CD4-positive, CD25-positive, alpha-beta regulatory T cell (primary cell): ENCODE measurements around the gene MRPL41. TPM values are rescaled to one million over a fixed set of nuclear protein-coding genes. Genes with fewer than 3 reads are reported as not detected.
"Not testable (repeated sequence)": the region's sequence is repeated elsewhere in the genome, so short reads cannot be mapped to it uniquely, and the experiment has no call there.

Source experiments
- ATAC-seq, 2 donors: fragments of 150-1000 bp; cut with Tn5 transposase; one replicate each; pipeline ENCODE4 v1.10.0; 2021; ENCODE audit warnings: low read depth in 2 of 2, moderate number of reproducible peaks in 2 of 2, moderate library complexity in 1 of 2
- DNase-seq, 3 donors: peaks; one replicate each; pipeline versions ENCODE4 v3.0.0 to v3.0.0-alpha.2; 2012 to 2022; ENCODE audit warnings: mixed read lengths in 1 of 3
- H3K27ac ChIP-seq: one replicate; pipeline ENCODE4 v1.7.0; 2013; ENCODE audit warnings: mild to moderate bottlenecking, low read length; ENCODE audit not compliant: insufficient read depth, poor library complexity, severe bottlenecking
- H3K27me3 ChIP-seq: one replicate; pipeline ENCODE4 v1.7.0; 2013; ENCODE audit warnings: low read length; ENCODE audit not compliant: control insufficient read depth, insufficient read depth
- H3K36me3 ChIP-seq: one replicate; pipeline ENCODE4 v1.7.0; 2013; ENCODE audit warnings: mild to moderate bottlenecking, low read length, moderate library complexity; ENCODE audit not compliant: control insufficient read depth, insufficient read depth
- H3K4me1 ChIP-seq: 2 replicates; pipeline ENCODE4 v1.7.0; 2013; ENCODE audit warnings: mild to moderate bottlenecking, low read length; ENCODE audit not compliant: insufficient read depth, control insufficient read depth, poor library complexity, severe bottlenecking
- H3K4me3 ChIP-seq: one replicate; pipeline ENCODE4 v1.7.0; 2013; ENCODE audit warnings: low read depth, mild to moderate bottlenecking, low read length, moderate library complexity
- H3K9me3 ChIP-seq, 2 experiments: 1 replicate in 1 of 2; 2 replicates in 1 of 2; pipeline ENCODE4 v1.7.0; 2013; ENCODE audit warnings: low read length in 2 of 2, mild to moderate bottlenecking in 1 of 2, moderate library complexity in 1 of 2; ENCODE audit not compliant: control insufficient read depth in 2 of 2
- H3K27ac Mint-ChIP-seq, 3 donors: one replicate each; pipeline ENCODE4 v1.8.0; 2020 to 2022; ENCODE audit warnings: mild to moderate bottlenecking in 3 of 3, mixed read lengths in 3 of 3, moderate library complexity in 2 of 3
- H3K27me3 Mint-ChIP-seq: one replicate; pipeline ENCODE4 v1.8.0; 2022; ENCODE audit warnings: mild to moderate bottlenecking, mixed read lengths
- H3K36me3 Mint-ChIP-seq: one replicate; pipeline ENCODE4 v1.8.0; 2020; ENCODE audit warnings: mixed read lengths
- H3K4me1 Mint-ChIP-seq, 4 donors: one replicate each; pipeline ENCODE4 v1.8.0; 2020 to 2022; ENCODE audit warnings: mixed read lengths in 4 of 4, mild to moderate bottlenecking in 1 of 4
- H3K4me3 Mint-ChIP-seq, 4 donors: one replicate each; pipeline ENCODE4 v1.8.0; 2020 to 2022; ENCODE audit warnings: mild to moderate bottlenecking in 4 of 4, mixed read lengths in 4 of 4, moderate library complexity in 3 of 4
- H3K9me3 Mint-ChIP-seq, 7 donors: one replicate each; pipeline ENCODE4 v1.8.0; 2020 to 2022; ENCODE audit warnings: mixed read lengths in 7 of 7, mild to moderate bottlenecking in 3 of 7, moderate library complexity in 2 of 7
- polyA plus RNA-seq, 4 donors: library from polyadenylated mRNA; unstranded; fragments of 300-500 nt; fragmentation: Illumina TruSeq; gene quantifications; one replicate each; pipeline ENCODE4 v1.2.3, GENCODE V29; 2021
- total RNA-seq: library from RNA; stranded (reverse); gene quantifications from one replicate; pipeline ENCODE4 v1.2.3, GENCODE V29; 2022

Gene MRPL41
- total and polyA plus RNA-seq, 5 donors from 2014 or later, result 38.1 to 64.3 (median 44.2) TPM

GRCh38 chr9:137530331-137530730 lies 21.3 kb upstream of the MRPL41 start:
- no peaks in the 10 kb centered on the region for H3K27me3 ChIP-seq
- Mint-ChIP-seq H3K27ac (peak overlapping the region in 1 of 3 donors; percentile 60), H3K27me3 (no peaks in the 10 kb centered on the region), H3K4me3 (no peak overlapping the region), H3K36me3 (no peaks in the 10 kb centered on the region), H3K9me3 (peaks cover 0 to 1% (median 0%) of the 10 kb centered on the region in 7 donors), H3K4me1 (peaks cover 5 to 11% (median 7%) of the 10 kb centered on the region in 4 donors)
- no peak for ATAC-seq
- no peaks in the 10 kb centered on the region for H3K9me3 ChIP-seq
- H3K27ac ChIP-seq, result no peak overlapping the region
- no peak overlapping the region for H3K4me3 ChIP-seq
- DNase-seq, result no peak
- H3K4me1 ChIP-seq, result no peaks in the 10 kb centered on the region
- no peaks in the 10 kb centered on the region for H3K36me3 ChIP-seq

GRCh38 chr9:137531099-137531765 lies 20.4 kb upstream of the MRPL41 start:
- Histone ChIP-seq H3K36me3 (no peaks in the 10 kb centered on the region), H3K27me3 (no peaks in the 10 kb centered on the region), H3K4me1 (no peaks in the 10 kb centered on the region), H3K27ac (no peak overlapping the region), H3K9me3 (no peaks in the 10 kb centered on the region), H3K4me3 (no peak overlapping the region)
- Mint-ChIP-seq H3K4me3 (no peak overlapping the region), H3K36me3 (no peaks in the 10 kb centered on the region), H3K9me3 (peaks cover 0 to 5% (median 0%) of the 10 kb centered on the region in 7 donors), H3K27me3 (no peaks in the 10 kb centered on the region), H3K27ac (peak overlapping the region in 1 of 3 donors; percentile 31), H3K4me1 (peaks cover 6 to 11% (median 7%) of the 10 kb centered on the region in 4 donors)
- ATAC-seq, result no peak
- no peak for DNase-seq

GRCh38 chr9:137532891-137533468 lies 18.7 kb upstream of the MRPL41 start:
- H3K4me3 Mint-ChIP-seq, ATAC-seq, H3K27ac Mint-ChIP-seq, H3K4me3 ChIP-seq, H3K27me3 ChIP-seq, H3K9me3 ChIP-seq, H3K4me1 ChIP-seq, H3K36me3 ChIP-seq, H3K27me3 Mint-ChIP-seq, H3K36me3 Mint-ChIP-seq, H3K9me3 Mint-ChIP-seq, H3K27ac ChIP-seq, DNase-seq: not testable (repeated sequence)
- peaks cover 6 to 27% (median 12%) of the 10 kb centered on the region in 4 donors for H3K4me1 Mint-ChIP-seq

- Mint-ChIP-seq H3K4me3 (peak overlapping the region in 2 of 4 donors; percentile 8 to 62), H3K9me3 (peaks cover 0 to 6% (median 0%) of the 10 kb centered on the region in 7 donors), H3K4me1 (peaks cover 6 to 27% (median 12%) of the 10 kb centered on the region in 4 donors), H3K27ac (peak overlapping the region in 2 of 3 donors; percentile 11 to 44), H3K27me3 (no peaks in the 10 kb centered on the region), H3K36me3 (peaks cover 3% of the 10 kb centered on the region)
- H3K27me3 ChIP-seq, result no peaks in the 10 kb centered on the region
- no peaks in the 10 kb centered on the region for H3K9me3 ChIP-seq
- H3K4me3 ChIP-seq, result no peak overlapping the region
- DNase-seq (peak in 2 of 3 donors; percentile 30 to 58), ATAC-seq (peak in 1 of 2 donors; percentile 24)
- no peak overlapping the region for H3K27ac ChIP-seq
- peaks cover 5% of the 10 kb centered on the region for H3K4me1 ChIP-seq
- no peaks in the 10 kb centered on the region for H3K36me3 ChIP-seq
Measured at GRCh38 chr9:137534256-137535119, 17.2 kb upstream of the MRPL41 start.

GRCh38 chr9:137535120-137535428 lies 16.6 kb upstream of the MRPL41 start:
- DNase-seq (no peak), ATAC-seq (no peak)
- no peak overlapping the region for H3K27ac ChIP-seq
- H3K4me3 ChIP-seq, result no peak overlapping the region
- H3K9me3 ChIP-seq, result no peaks in the 10 kb centered on the region
- H3K27me3 ChIP-seq, result no peaks in the 10 kb centered on the region
- H3K4me1 Mint-ChIP-seq, result peaks cover 6 to 27% (median 12%) of the 10 kb centered on the region in 4 donors
- peaks cover 0 to 6% (median 0%) of the 10 kb centered on the region in 7 donors for H3K9me3 Mint-ChIP-seq
- peak overlapping the region in 1 of 3 donors; percentile 44 for H3K27ac Mint-ChIP-seq
- H3K27me3 Mint-ChIP-seq, result no peaks in the 10 kb centered on the region
- peaks cover 5% of the 10 kb centered on the region for H3K4me1 ChIP-seq
- H3K36me3 Mint-ChIP-seq, result peaks cover 3% of the 10 kb centered on the region
- no peak overlapping the region for H3K4me3 Mint-ChIP-seq
- H3K36me3 ChIP-seq, result no peaks in the 10 kb centered on the region

- H3K9me3 Mint-ChIP-seq, H3K27me3 ChIP-seq, H3K27me3 Mint-ChIP-seq, H3K4me1 ChIP-seq, H3K4me3 ChIP-seq, H3K27ac ChIP-seq, H3K9me3 ChIP-seq, H3K36me3 Mint-ChIP-seq, ATAC-seq, H3K4me3 Mint-ChIP-seq, H3K36me3 ChIP-seq: not testable (repeated sequence)
- Mint-ChIP-seq H3K27ac (peak overlapping the region in 1 of 3 donors; percentile 46), H3K4me1 (peaks cover 6 to 27% (median 12%) of the 10 kb centered on the region in 4 donors)
- DNase-seq, result peak in 1 of 3 donors; percentile 62
Measured at GRCh38 chr9:137536594-137537131, 15.0 kb upstream of the MRPL41 start.

GRCh38 chr9:137538058-137538457 lies 13.6 kb upstream of the MRPL41 start:
- no peak overlapping the region for H3K27ac Mint-ChIP-seq

More at GRCh38 chr9:137538058-137538457, 13.6 kb upstream of the MRPL41 start:
- Mint-ChIP-seq H3K4me3 (no peak overlapping the region), H3K36me3 (peaks cover 3% of the 10 kb centered on the region), H3K4me1 (peaks cover 6 to 27% (median 12%) of the 10 kb centered on the region in 4 donors), H3K27me3 (no peaks in the 10 kb centered on the region), H3K9me3 (peaks cover 0 to 5% (median 0%) of the 10 kb centered on the region in 7 donors)
- DNase-seq (no peak), ATAC-seq (no peak)
- H3K36me3 ChIP-seq, result no peaks in the 10 kb centered on the region
- H3K27ac ChIP-seq, result no peak overlapping the region
- H3K4me1 ChIP-seq, result peaks cover 5% of the 10 kb centered on the region
- H3K27me3 ChIP-seq, result no peaks in the 10 kb centered on the region
- no peak overlapping the region for H3K4me3 ChIP-seq
- no peaks in the 10 kb centered on the region for H3K9me3 ChIP-seq
